K562 (cell line): ENCODE data around the gene DOCK3. TPM values are rescaled to one million over a fixed set of nuclear protein-coding genes. Genes with fewer than 3 reads are reported as not detected.

Source experiments
- ATAC-seq: fragments of 200-7000 bp; cut with Tn5 transposase; 3 replicates; pipeline ENCODE4 v1.9.1; 2020; ENCODE audit warnings: moderate library complexity
- BruUV-seq: library from RNA; stranded (reverse); fragments of 400-500 nt; replicated peaks from 2 replicates; lab custom pipeline; 2021; lab: Mats Ljungman, UMichigan
- CTCF ChIA-PET: fragments of 300-600 bp; formaldehyde crosslinking; extraction: SDS; loops from one replicate; lab custom pipeline; 2021; ENCODE audit warnings: low intra/inter-chr PET ratio; lab: Yijun Ruan, JAX
- POLR2A ChIA-PET: fragments of 300-600, 350-650 bp; sonication (Branson Sonifier 250); formaldehyde crosslinking; extraction: SDS; loops from one replicate; lab custom pipeline; 2021; ENCODE audit warnings: antibody characterized with exemption, inconsistent platforms; lab: Yijun Ruan, JAX
- DNase-seq, 4 experiments: peaks; one replicate each; pipeline versions ENCODE4 v3.0.0 to v3.0.0-alpha.2; 2011 to 2018; ENCODE audit warnings: low spot score in 3 of 4, mixed read lengths in 3 of 4; ENCODE audit errors: extremely low read depth in 1 of 4
- FAIRE-seq: peaks from 2 replicates; lab custom pipeline; 2011; peaks lifted over from hg19 to GRCh38; lab: Jason Lieb, UNC
- H2AFZ ChIP-seq: 2 replicates; pipeline ENCODE4 v1.6.0; 2011; ENCODE audit warnings: low read depth, low read length, control low read depth, inconsistent platforms
- H3K27ac ChIP-seq: fragments of 200-600 bp; 3 replicates; pipeline ENCODE4 v1.8.0; 2011; ENCODE audit warnings: low read depth, mild to moderate bottlenecking, control low read depth, inconsistent platforms, low read length, moderate library complexity, mixed read lengths; ENCODE audit errors: extremely low read depth
- H3K27me3 ChIP-seq, 2 experiments: fragments of 300-600 bp in 1 of 2; 2 replicates in 1 of 2; 3 replicates in 1 of 2; pipeline versions ENCODE4 v1.6.0 to v1.8.0; 2011; ENCODE audit warnings: inconsistent platforms in 2 of 2, low read length in 2 of 2, mild to moderate bottlenecking in 1 of 2, mixed read lengths in 1 of 2, moderate library complexity in 1 of 2; ENCODE audit not compliant: control insufficient read depth in 2 of 2, insufficient read depth in 2 of 2
- H3K36me3 ChIP-seq: fragments of 300-600 bp; 3 replicates; pipeline ENCODE4 v1.8.0; 2011; ENCODE audit warnings: mild to moderate bottlenecking, low read length, inconsistent platforms; ENCODE audit not compliant: control insufficient read depth, insufficient read depth
- H3K4me1 ChIP-seq, 2 experiments: fragments of 200-600 bp in 1 of 2; replicated peaks in 1 of 2; 2 replicates in 1 of 2; 3 replicates in 1 of 2; pipeline versions ENCODE4 v1.5.1 to v1.8.0; 2011; ENCODE audit warnings: inconsistent platforms in 2 of 2, low read length in 2 of 2, mild to moderate bottlenecking in 1 of 2, mixed read lengths in 1 of 2, moderate library complexity in 1 of 2; ENCODE audit not compliant: control insufficient read depth in 2 of 2, insufficient read depth in 2 of 2
- H3K4me2 ChIP-seq: 2 replicates; pipeline ENCODE4 v1.6.1; 2011; ENCODE audit warnings: low read length, control low read depth, inconsistent platforms, mixed read lengths; ENCODE audit not compliant: insufficient read depth
- H3K4me3 ChIP-seq: fragments of 200-600 bp; sonication (generic), shearing (Covaris generic); 2 replicates; pipeline ENCODE4 v1.5.1; 2016; ENCODE audit warnings: control low read depth, inconsistent platforms
- H3K79me2 ChIP-seq: fragments of 200-600 bp; 3 replicates; pipeline ENCODE4 v1.8.0; 2011; ENCODE audit warnings: low read length, inconsistent platforms; ENCODE audit not compliant: control insufficient read depth, insufficient read depth
- H3K9ac ChIP-seq, 2 experiments: 2 replicates each; pipeline versions ENCODE4 v1.6.0 to v1.6.1; 2011; ENCODE audit warnings: low read depth in 2 of 2, low read length in 2 of 2, control low read depth in 1 of 2, inconsistent platforms in 1 of 2, mild to moderate bottlenecking in 1 of 2, mixed read lengths in 1 of 2; ENCODE audit not compliant: insufficient read depth in 1 of 2
- H3K9me1 ChIP-seq: one replicate; pipeline ENCODE4 v1.6.0; 2011; ENCODE audit warnings: inconsistent platforms, mild to moderate bottlenecking, low read length, moderate library complexity; ENCODE audit not compliant: control insufficient read depth, insufficient read depth
- H3K9me3 ChIP-seq: replicated peaks from 2 replicates; pipeline ENCODE4 v1.5.1; 2011; ENCODE audit warnings: low read depth, low read length, inconsistent platforms; ENCODE audit not compliant: control insufficient read depth, insufficient read depth
- H4K20me1 ChIP-seq: replicated peaks from 2 replicates; pipeline ENCODE4 v1.6.1; 2011; ENCODE audit warnings: low read length, inconsistent platforms, mixed read lengths; ENCODE audit not compliant: control insufficient read depth, insufficient read depth
- FIP1L1 ChIP-seq: fragments of 200-400 bp; formaldehyde crosslinking; IDR thresholded peaks from 2 replicates; pipeline ENCODE4 v1.6.1; 2018; ENCODE audit warnings: mild to moderate bottlenecking, low read depth, low read length; ENCODE audit not compliant: poor library complexity, severe bottlenecking
- HCFC1 ChIP-seq: IDR thresholded peaks from 2 replicates; pipeline ENCODE4 v1.6.1; 2012; ENCODE audit warnings: low read depth, low read length, improper control_type of control experiment
- HMG20A ChIP-seq: fragments of 450-650 bp; formaldehyde crosslinking; conservative IDR thresholded peaks from 2 replicates; pipeline ENCODE4 v1.4.0; 2020; ENCODE audit warnings: mild to moderate bottlenecking, mixed read lengths
- NEUROD1 ChIP-seq: fragments of 150-350 bp; IDR thresholded peaks from 2 replicates; pipeline ENCODE4 v1.6.1; 2014; ENCODE audit warnings: borderline replicate concordance, low read length, low read depth; ENCODE audit not compliant: partially characterized antibody
- PHB ChIP-seq: fragments of 250-450 bp; sonication (Bioruptor Pico); IDR thresholded peaks from 2 replicates; pipeline ENCODE4 v1.5.0; 2021
- PRMT5 ChIP-seq: sonication (generic); formaldehyde crosslinking; IDR thresholded peaks from 2 replicates; pipeline ENCODE4 v1.5.0; 2020; ENCODE audit warnings: missing genetic modification reagents
- PTTG1 ChIP-seq: fragments of 450-650 bp; IDR thresholded peaks from 2 replicates; pipeline ENCODE4 v1.6.1; 2016; ENCODE audit warnings: low read depth, mild to moderate bottlenecking, missing genetic modification characterization, missing compliant biosample characterization
- RAD21 ChIP-seq, 2 experiments: fragments of 250-450 bp in 1 of 2; fragments of 450-650 bp in 1 of 2; sonication (Bioruptor Pico) in 1 of 2; formaldehyde crosslinking in 1 of 2; IDR thresholded peaks in 1 of 2; conservative IDR thresholded peaks in 1 of 2; 2 replicates each; pipeline versions ENCODE4 v1.4.0 to v1.8.0; 2020 to 2022; ENCODE audit warnings: mild to moderate bottlenecking in 2 of 2, moderate library complexity in 1 of 2
- SMARCB1 ChIP-seq: IDR thresholded peaks from 2 replicates; pipeline ENCODE4 v1.6.1; 2011; ENCODE audit warnings: improper control_type of control experiment, low read depth; ENCODE audit not compliant: insufficient read length
- ZNF133 ChIP-seq: fragments of 250-450 bp; sonication (Bioruptor Pico); IDR thresholded peaks from 2 replicates; pipeline ENCODE4 v1.4.0; 2020; ENCODE audit warnings: mild to moderate bottlenecking
- WGBS: fragments of 100-300 bp; shearing (Covaris generic); methylation state at CpG from one replicate; pipeline ENCODE4 v1.1.6; 2016; ENCODE audit warnings: low coverage, mixed read lengths; ENCODE audit not compliant: insufficient coverage; ENCODE audit errors: missing lambda C conversion rate; 5-methylcytosine and 5-hydroxymethylcytosine counted together
- in situ Hi-C: fragments of 300-500 bp; cut with MboI; formaldehyde crosslinking; loops from 4 replicates; pipeline ENCODE4 v1.15.0; 2018; ENCODE audit warnings: inconsistent platforms, mixed read lengths
- intact Hi-C: fragments of 100-400 bp; cut with micrococcal nuclease; formaldehyde crosslinking; loops from 2 replicates; pipeline ENCODE4 v1.14.2; 2022
- polyA plus RNA-seq, 8 experiments: library from polyadenylated mRNA; depleted of rRNA in 4 of 8; stranded (reverse) in 5 of 8; unstranded in 3 of 8; fragments of >200 nt; fragmentation: Nextera tagmentation in 2 of 8; fragmentation: Illumina TruSeq in 1 of 8; extraction: Ambion mirVana in 2 of 8; extraction: Trizol in 1 of 8; gene quantifications; 2 replicates each; pipeline versions ENCODE4 v1.2.1 to v1.2.3, GENCODE V29; 2011 to 2014; ENCODE audit warnings: inconsistent platforms in 1 of 8, missing spikeins in 1 of 8
- total RNA-seq, 7 experiments: library from RNA; depleted of rRNA in 6 of 7; stranded (reverse); fragments of >200 nt in 6 of 7; fragmentation: Illumina TruSeq in 2 of 7; extraction: Trizol in 2 of 7; gene quantifications; 2 replicates each; pipeline versions ENCODE4 v1.2.1 to v1.2.3, GENCODE V29; 2011 to 2021; ENCODE audit warnings: low replicate concordance in 1 of 7
- TF ChIP-seq, protein P1 (sequence below): fragments of 450-650 bp; IDR thresholded peaks from 2 replicates; pipeline ENCODE4 v1.6.1; 2016; ENCODE audit warnings: missing biosample characterization, missing genetic modification characterization
- TF ChIP-seq, protein P2 (sequence below): IDR thresholded peaks from 2 replicates; pipeline ENCODE4 v1.6.1; 2012; ENCODE audit warnings: low read depth, low read length, improper control_type of control experiment, borderline replicate concordance

DOCK3 gene
- total and polyA plus RNA-seq, 9 of the 15 experiments (the other 6 are each of a cell fraction or from before 2014, with no cell fraction given): under 0.01 to 0.03 (median 0.01) TPM; not detected in 4

DNA sequence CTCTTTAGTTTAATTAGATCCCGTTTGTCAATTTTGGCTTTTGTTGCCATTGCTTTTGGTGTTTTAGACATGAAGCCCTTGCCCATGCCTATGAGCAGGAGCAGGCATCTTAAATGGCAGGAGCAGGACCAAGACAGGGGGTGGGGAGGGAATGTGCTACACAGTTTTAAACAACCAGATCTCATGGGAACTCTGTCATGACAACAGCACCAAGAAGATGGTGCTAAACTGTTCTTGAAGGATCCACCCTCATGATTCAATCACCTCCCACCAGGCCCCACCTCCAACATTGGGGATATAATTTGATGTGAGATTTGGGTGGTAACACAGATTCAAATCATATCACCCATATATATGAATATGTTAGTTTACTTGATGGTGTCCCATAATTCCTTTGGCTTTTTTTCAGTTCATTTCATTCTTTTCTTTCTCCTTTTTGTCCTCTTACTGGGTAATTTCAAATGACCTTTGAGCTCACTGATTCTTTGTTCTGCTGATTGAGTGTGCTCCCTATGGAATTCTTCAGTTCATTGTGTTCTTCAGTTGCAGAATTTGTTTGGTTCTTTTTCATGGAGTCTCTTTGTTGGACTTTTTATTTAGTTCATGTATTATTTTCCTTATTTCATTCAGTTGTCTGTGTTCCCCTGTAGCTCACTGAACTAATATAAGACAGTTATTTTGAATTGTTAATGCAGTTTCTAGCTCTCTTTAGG is 62.6 kb downstream of the DOCK3 start:
- Histone ChIP-seq H3K9me1 (no peaks in the 10 kb centered on the region), H3K36me3 (no peaks in the 10 kb centered on the region), H3K4me2 (no peak overlapping the region), H3K27me3 (no peaks in the 10 kb centered on the region), H3K9ac (no peak overlapping the region), H4K20me1 (no peaks in the 10 kb centered on the region), H3K27ac (no peak overlapping the region), H3K9me3 (no peaks in the 10 kb centered on the region), H3K4me1 (no peaks in the 10 kb centered on the region), H3K79me2 (no peaks in the 10 kb centered on the region), H3K4me3 (no peak overlapping the region), H2AFZ (no peak overlapping the region)
- ChIA-PET POLR2A (no interaction called here), CTCF (no interaction called here)
- ATAC-seq: no peak
- TF ChIP-seq, protein P1, sequence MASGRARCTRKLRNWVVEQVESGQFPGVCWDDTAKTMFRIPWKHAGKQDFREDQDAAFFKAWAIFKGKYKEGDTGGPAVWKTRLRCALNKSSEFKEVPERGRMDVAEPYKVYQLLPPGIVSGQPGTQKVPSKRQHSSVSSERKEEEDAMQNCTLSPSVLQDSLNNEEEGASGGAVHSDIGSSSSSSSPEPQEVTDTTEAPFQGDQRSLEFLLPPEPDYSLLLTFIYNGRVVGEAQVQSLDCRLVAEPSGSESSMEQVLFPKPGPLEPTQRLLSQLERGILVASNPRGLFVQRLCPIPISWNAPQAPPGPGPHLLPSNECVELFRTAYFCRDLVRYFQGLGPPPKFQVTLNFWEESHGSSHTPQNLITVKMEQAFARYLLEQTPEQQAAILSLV: no peak
- WGBS: 0% methylated on average over 1 of the region's 1 CpG
- intact Hi-C loops (no loop called here), in situ Hi-C loops (no loop called here)
- FAIRE-seq: no peak
- no peak for DNase-seq
- no TSS peak for BruUV-seq

DNA sequence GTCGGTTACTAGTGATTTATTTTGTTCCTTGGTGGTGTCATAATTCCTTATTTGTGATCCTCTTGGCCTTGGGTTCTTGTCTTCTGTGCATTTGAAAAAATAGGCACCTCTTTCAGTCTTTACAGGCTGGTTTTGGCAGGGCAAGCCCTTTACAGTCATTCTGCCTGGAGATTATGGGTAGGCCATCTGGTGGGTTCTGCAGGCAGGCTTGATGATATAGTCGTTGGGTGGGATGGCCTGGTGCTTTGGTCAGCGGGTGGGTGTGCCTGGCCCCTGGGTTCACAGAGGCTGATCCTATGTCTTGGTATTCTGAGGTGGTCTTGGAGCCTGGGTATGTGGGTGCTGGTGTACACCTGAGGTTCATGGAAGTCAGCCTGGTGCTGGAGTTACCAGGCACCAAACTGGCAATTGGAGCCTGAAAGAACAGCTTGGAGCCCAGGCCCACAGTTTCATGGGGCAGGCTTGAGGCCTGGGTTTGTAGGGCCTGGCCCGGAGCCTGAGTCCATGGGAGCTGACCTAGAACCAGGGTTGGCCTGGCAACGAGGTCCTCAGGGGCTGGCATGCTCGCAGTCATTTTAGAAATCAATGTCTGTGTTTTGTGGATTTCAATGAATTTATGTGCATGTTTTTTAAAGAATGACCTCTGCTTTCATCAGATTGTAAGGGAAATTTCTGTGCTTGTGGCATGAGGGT is 63.3 kb downstream of the DOCK3 start:
- no peaks in the 10 kb centered on the region for H3K27me3 ChIP-seq
- no peak overlapping the region for H3K4me2 ChIP-seq
- ChIA-PET CTCF (no interaction called here), POLR2A (no interaction called here)
- DNase-seq: no peak
- H3K4me3 ChIP-seq: no peak overlapping the region
- H3K4me1 ChIP-seq: no peaks in the 10 kb centered on the region
- no peaks in the 10 kb centered on the region for H3K36me3 ChIP-seq
- H3K79me2 ChIP-seq: no peaks in the 10 kb centered on the region
- in situ Hi-C loops: no loop called here
- no peaks in the 10 kb centered on the region for H4K20me1 ChIP-seq
- no peak overlapping the region for H3K27ac ChIP-seq
- no TSS peak for BruUV-seq
- no peak for ATAC-seq
- intact Hi-C loops: no loop called here
- FAIRE-seq: no peak
- no peak overlapping the region for H3K9ac ChIP-seq
- 0% methylated on average over 5 of the region's 6 CpGs for WGBS
- no peaks in the 10 kb centered on the region for H3K9me3 ChIP-seq
- no peak overlapping the region for H2AFZ ChIP-seq
- H3K9me1 ChIP-seq: no peaks in the 10 kb centered on the region
- TF ChIP-seq PHB (CRISPR knock-in tag) (no peak), NEUROD1 (no peak), PRMT5 (CRISPR knock-in tag) (no peak), FIP1L1 (no peak), ZNF133 (no peak), RAD21 (CRISPR knock-in tag; conservative IDR thresholded peaks at IDR 0.05 in 1 of 2, IDR thresholded peaks at IDR 0.05 in 1 of 2) (no peak), SMARCB1 (no peak), HCFC1 (no peak), HMG20A (CRISPR knock-in tag) (no peak), PTTG1 (tag) (no peak)
- TF ChIP-seq, protein P2, sequence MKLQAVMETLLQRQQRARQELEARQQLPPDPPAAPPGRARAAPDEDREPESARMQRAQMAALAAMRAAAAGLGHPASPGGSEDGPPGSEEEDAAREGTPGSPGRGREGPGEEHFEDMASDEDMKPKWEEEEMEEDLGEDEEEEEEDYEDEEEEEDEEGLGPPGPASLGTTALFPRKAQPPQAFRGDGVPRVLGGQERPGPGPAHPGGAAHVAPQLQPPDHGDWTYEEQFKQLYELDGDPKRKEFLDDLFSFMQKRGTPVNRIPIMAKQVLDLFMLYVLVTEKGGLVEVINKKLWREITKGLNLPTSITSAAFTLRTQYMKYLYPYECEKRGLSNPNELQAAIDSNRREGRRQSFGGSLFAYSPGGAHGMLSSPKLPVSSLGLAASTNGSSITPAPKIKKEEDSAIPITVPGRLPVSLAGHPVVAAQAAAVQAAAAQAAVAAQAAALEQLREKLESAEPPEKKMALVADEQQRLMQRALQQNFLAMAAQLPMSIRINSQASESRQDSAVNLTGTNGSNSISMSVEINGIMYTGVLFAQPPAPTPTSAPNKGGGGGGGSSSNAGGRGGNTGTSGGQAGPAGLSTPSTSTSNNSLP: no peak
